Measurements from ENCODE around the gene GALNT10.

Gene GALNT10

DNA sequence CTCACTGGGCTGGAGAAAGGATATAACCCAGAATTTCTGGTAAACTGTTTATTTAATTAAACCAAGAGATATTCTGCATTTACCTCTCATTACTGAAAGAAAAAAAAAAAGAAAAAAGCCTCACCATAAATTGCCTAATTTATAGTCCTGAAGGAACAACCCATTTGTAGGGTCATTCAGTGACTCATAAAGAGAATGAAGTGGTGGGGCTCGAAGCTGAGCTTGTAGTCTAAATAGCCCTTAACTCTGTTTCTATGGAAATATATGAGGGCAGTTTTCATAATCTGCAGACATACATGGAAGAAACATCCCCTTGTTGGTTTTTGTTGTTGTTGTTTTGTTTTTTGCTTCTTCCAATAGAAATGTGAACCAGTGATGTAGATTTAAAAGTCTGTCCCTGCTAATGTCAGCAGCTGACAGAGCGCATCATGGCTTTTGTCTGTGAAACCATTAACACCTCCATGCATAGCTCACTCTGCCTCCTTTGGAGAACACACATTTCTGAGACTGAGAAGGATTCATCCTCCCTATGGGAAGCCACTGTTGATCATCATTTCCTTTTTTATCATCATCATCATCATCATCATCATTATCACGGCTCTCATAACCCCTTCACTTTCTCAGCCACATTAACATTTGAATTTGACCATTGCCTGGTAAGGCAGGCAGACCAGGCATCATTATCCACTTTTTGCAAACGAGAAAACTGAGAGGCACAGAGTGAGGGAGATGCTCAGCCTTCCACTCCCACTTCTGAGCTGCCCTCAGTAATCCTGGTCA is 187.4 kb downstream of the GALNT10 start:
- Histone ChIP-seq H3K27me3 (ENCODE audit: control insufficient read depth in 1 of 2, insufficient read depth in 2 of 2, low read length in 2 of 2) (no peaks in the 10 kb centered on the region), H3K27ac (ENCODE audit: low read length) (no peak overlapping the region), H3K4me3 (ENCODE audit: low read length in 2 of 2) (no peak overlapping the region), H3K9me3 (ENCODE audit: control insufficient read depth in 2 of 2, low read length in 2 of 2) (no peaks in the 10 kb centered on the region), H3K4me1 (ENCODE audit: control insufficient read depth, insufficient read depth, low read length) (no peaks in the 10 kb centered on the region), H3K36me3 (ENCODE audit: control insufficient read depth in 2 of 2, insufficient read depth in 2 of 2, low read length in 2 of 2) (peaks cover 26 to 28% of the 10 kb centered on the region in 2 donors), H3K9ac (ENCODE audit: low read length in 2 of 2) (no peak overlapping the region)

DNA sequence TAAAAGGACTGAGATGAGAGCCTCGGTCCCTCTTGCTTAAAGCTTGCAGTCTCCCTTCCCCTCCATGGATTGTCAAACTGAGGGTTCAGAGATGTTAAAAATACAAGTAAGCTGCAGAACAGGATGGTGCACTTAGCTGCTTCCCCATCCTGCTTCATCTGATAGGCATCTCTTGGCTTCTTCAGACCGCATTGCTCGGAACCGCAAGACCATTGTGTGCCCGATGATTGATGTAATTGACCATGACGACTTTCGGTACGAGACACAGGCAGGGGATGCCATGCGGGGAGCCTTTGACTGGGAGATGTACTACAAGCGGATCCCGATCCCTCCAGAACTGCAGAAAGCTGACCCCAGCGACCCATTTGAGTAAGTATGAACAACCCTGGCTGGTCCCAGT is 189.7 kb downstream of the GALNT10 start:
- no peaks in the 10 kb centered on the region for H3K4me1 ChIP-seq (ENCODE audit: control insufficient read depth, insufficient read depth, low read length)
- no peak overlapping the region for H3K4me3 ChIP-seq (ENCODE audit: low read length in 2 of 2)
- no peaks in the 10 kb centered on the region for H3K9me3 ChIP-seq (ENCODE audit: control insufficient read depth in 2 of 2, low read length in 2 of 2)
- no peak overlapping the region for H3K27ac ChIP-seq (ENCODE audit: low read length)
- no peaks in the 10 kb centered on the region for H3K27me3 ChIP-seq (ENCODE audit: control insufficient read depth in 1 of 2, insufficient read depth in 2 of 2, low read length in 2 of 2)
- H3K9ac ChIP-seq (ENCODE audit: low read length in 2 of 2), result no peak overlapping the region
- peaks cover 29 to 31% of the 10 kb centered on the region in 2 donors for H3K36me3 ChIP-seq (ENCODE audit: control insufficient read depth in 2 of 2, insufficient read depth in 2 of 2, low read length in 2 of 2)

DNA sequence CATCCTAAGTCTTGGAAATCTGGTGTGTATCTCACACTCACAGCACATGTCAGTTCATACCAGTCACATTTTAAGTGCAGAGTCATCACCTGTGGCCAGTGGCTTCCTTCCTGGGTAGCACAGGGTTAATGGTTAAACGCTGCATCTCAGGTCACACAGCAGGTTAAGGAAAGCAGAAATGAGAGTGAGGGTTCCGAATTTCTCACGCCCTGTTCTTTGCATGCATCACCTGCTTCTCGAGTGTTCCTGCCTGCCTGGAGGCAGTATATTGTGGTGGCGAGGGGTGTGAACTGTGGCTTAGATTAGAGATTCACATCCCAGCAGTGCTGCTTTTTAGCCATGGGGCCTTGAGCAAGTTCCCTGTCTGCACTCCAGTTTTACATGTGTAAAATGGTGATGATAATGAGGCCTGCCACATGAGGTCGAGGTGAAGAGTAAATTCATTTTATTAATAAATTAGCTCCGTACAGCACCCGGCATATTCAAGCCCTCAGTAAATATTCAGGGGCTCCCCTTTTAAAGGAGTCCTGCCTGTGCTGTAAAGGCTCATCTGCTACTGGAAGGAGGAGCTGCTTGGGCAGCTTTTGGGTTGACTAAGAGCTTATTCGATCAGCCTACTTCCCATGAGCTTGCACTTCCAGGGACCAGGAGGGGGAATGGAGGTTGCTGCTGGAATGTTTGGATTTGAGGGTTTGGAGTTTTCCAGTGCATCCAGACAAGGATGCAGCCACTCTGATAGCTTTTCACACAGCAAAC is 194.1 kb downstream of the GALNT10 start:
- no peaks in the 10 kb centered on the region for H3K9me3 ChIP-seq (ENCODE audit: control insufficient read depth in 2 of 2, low read length in 2 of 2)
- peaks cover 16 to 25% of the 10 kb centered on the region in 2 donors for H3K36me3 ChIP-seq (ENCODE audit: control insufficient read depth in 2 of 2, insufficient read depth in 2 of 2, low read length in 2 of 2)
- no peak overlapping the region for H3K4me3 ChIP-seq (ENCODE audit: low read length in 2 of 2)
- no peaks in the 10 kb centered on the region for H3K4me1 ChIP-seq (ENCODE audit: control insufficient read depth, insufficient read depth, low read length)
- H3K27ac ChIP-seq (ENCODE audit: low read length), result no peak overlapping the region
- no peaks in the 10 kb centered on the region for H3K27me3 ChIP-seq (ENCODE audit: control insufficient read depth in 1 of 2, insufficient read depth in 2 of 2, low read length in 2 of 2)
- no peak overlapping the region for H3K9ac ChIP-seq (ENCODE audit: low read length in 2 of 2)

DNA sequence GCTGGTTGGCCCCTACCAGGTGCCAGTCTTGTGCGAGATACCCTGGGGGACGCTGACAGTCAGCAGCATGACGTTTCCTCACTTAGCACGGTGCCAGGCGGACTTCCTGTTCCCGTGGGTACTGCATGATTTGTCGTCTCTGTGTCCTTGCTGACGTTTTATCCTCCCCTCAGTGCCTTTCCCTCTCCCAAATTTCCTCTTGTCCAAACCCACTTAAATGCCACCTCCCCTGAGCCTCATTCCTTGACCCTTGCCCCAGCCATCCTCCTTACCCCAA is 194.6 kb downstream of the GALNT10 start:
- Histone ChIP-seq H3K36me3 (ENCODE audit: control insufficient read depth in 2 of 2, insufficient read depth in 2 of 2, low read length in 2 of 2) (peaks cover 16 to 22% of the 10 kb centered on the region in 2 donors), H3K9me3 (ENCODE audit: control insufficient read depth in 2 of 2, low read length in 2 of 2) (no peaks in the 10 kb centered on the region), H3K4me1 (ENCODE audit: control insufficient read depth, insufficient read depth, low read length) (no peaks in the 10 kb centered on the region), H3K9ac (ENCODE audit: low read length in 2 of 2) (no peak overlapping the region), H3K27me3 (ENCODE audit: control insufficient read depth in 1 of 2, insufficient read depth in 2 of 2, low read length in 2 of 2) (no peaks in the 10 kb centered on the region), H3K27ac (ENCODE audit: low read length) (no peak overlapping the region), H3K4me3 (ENCODE audit: low read length in 2 of 2) (no peak overlapping the region)

DNA sequence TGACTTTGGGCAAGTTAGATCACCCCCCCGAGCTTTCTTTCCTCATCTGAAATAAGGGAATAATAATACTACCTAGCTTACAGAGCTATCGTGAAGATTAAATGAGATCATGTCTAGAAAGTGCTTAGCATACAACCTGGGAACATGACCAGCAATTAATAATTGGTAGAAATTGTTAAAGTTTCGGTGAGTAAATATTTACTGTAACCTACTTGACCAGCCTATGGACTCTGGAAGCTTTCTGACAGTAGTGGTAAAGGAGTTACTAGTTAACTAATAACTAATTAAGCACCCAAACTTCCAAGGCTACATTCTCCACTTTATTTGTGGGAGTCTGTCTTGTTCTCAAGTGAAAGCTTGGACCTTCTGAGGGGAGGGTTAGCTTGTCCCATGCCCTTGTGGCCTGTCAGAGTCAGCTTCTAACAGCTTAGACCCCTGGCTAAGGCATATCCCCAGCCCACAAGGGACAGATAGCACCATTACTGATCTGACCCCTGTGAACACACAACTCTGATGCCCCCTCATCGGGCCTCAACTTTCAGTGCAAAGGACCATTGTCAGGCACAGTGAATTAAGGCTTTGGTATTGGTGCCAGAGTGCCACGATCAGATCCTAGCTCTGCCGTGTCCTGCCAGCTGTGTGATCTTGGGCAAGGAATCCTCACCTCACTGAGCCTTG is 196.6 kb downstream of the GALNT10 start:
- no peak overlapping the region for H3K27ac ChIP-seq (ENCODE audit: low read length)
- H3K4me1 ChIP-seq (ENCODE audit: control insufficient read depth, insufficient read depth, low read length), result no peaks in the 10 kb centered on the region
- H3K9ac ChIP-seq (ENCODE audit: low read length in 2 of 2), result no peak overlapping the region
- no peak overlapping the region for H3K4me3 ChIP-seq (ENCODE audit: low read length in 2 of 2)
- H3K27me3 ChIP-seq (ENCODE audit: control insufficient read depth in 1 of 2, insufficient read depth in 2 of 2, low read length in 2 of 2), result no peaks in the 10 kb centered on the region
- H3K36me3 ChIP-seq (ENCODE audit: control insufficient read depth in 2 of 2, insufficient read depth in 2 of 2, low read length in 2 of 2), result peaks cover 14 to 15% of the 10 kb centered on the region in 2 donors
- H3K9me3 ChIP-seq (ENCODE audit: control insufficient read depth in 2 of 2, low read length in 2 of 2), result no peaks in the 10 kb centered on the region

DNA sequence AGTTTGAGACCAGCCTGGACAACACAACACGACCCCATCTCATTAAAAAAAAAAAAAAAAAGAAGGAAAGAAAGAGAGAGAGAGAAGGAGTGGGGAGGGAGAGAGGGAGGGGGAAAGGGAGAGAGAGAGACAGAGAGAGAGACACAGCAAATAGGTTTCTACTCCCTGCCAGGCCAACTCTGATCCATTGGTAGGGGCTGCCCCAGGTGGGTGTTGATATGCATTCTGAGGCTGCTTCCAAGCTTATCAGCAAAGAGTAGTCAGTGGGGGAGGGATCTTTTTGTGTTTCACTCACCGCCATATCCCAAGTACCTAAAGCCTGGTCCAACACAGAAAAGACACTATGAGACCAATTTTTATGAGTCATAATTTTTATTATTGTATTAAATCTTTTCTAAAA is 198.3 kb downstream of the GALNT10 start:
- H3K27me3 ChIP-seq (ENCODE audit: control insufficient read depth in 1 of 2, insufficient read depth in 2 of 2, low read length in 2 of 2), result no peaks in the 10 kb centered on the region
- H3K9me3 ChIP-seq (ENCODE audit: control insufficient read depth in 2 of 2, low read length in 2 of 2), result no peaks in the 10 kb centered on the region
- peaks cover 11 to 13% of the 10 kb centered on the region in 2 donors for H3K36me3 ChIP-seq (ENCODE audit: control insufficient read depth in 2 of 2, insufficient read depth in 2 of 2, low read length in 2 of 2)
- no peak overlapping the region for H3K9ac ChIP-seq (ENCODE audit: low read length in 2 of 2)
- no peak overlapping the region for H3K4me3 ChIP-seq (ENCODE audit: low read length in 2 of 2)
- H3K27ac ChIP-seq (ENCODE audit: low read length), result no peak overlapping the region
- H3K4me1 ChIP-seq (ENCODE audit: control insufficient read depth, insufficient read depth, low read length), result no peaks in the 10 kb centered on the region

DNA sequence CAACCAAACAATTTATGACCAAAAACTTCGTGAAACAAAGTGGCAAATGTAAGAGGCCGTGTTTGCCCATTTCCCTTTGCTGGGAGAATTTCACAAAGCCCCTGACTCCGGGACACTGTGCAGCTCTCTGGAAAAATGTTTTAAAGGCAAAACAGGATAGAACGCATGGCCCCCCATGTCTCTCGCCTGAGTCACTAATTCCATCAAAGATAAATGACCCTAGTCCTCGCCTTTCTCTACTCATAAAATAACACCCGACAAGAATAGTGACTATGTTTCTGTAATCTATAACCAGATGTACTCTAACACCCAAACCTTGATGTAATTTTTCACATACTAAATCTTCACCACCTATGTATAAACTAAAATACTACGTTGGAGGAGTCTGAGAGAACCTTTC is 199.6 kb downstream of the GALNT10 start:
- H3K4me3 ChIP-seq (ENCODE audit: low read length in 2 of 2), result no peak overlapping the region
- no peak overlapping the region for H3K27ac ChIP-seq (ENCODE audit: low read length)
- H3K9ac ChIP-seq (ENCODE audit: low read length in 2 of 2), result no peak overlapping the region
- H3K27me3 ChIP-seq (ENCODE audit: control insufficient read depth in 1 of 2, insufficient read depth in 2 of 2, low read length in 2 of 2), result no peaks in the 10 kb centered on the region
- no peaks in the 10 kb centered on the region for H3K9me3 ChIP-seq (ENCODE audit: control insufficient read depth in 2 of 2, low read length in 2 of 2)
- no peaks in the 10 kb centered on the region for H3K4me1 ChIP-seq (ENCODE audit: control insufficient read depth, insufficient read depth, low read length)
- peaks cover 11 to 17% of the 10 kb centered on the region in 2 donors for H3K36me3 ChIP-seq (ENCODE audit: control insufficient read depth in 2 of 2, insufficient read depth in 2 of 2, low read length in 2 of 2)

DNA sequence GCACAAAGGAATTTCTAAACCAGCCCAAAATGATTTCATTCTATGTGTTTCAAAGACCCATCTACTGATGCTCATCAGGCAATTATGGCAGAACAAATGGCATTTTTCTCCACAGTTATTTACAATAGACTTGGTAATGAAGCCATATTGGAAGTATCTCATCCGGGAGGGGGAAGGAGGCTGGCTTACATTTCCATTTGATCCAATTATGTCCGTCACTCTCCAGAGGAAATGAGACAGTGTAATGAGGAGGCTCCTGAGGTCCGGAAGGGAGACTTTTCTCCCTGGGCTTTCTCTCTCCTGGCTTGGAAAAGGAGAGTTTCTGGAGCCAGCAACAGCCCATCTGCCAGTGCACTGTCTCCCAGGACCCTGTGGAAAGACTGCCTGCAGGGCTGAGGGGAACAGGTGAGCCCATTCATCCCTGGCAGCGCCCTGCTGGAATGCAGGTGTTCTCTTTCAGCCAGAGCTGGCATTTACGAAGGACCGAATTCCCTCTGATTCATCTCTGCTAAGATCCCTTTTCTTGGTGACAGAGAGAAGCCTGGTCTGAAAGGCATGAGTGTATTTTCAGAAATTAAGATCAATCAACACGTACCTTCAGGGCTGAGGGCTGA is 200.3 kb downstream of the GALNT10 start:
- no peak overlapping the region for H3K27ac ChIP-seq (ENCODE audit: low read length)
- peaks cover 11 to 13% of the 10 kb centered on the region in 2 donors for H3K36me3 ChIP-seq (ENCODE audit: control insufficient read depth in 2 of 2, insufficient read depth in 2 of 2, low read length in 2 of 2)
- no peaks in the 10 kb centered on the region for H3K27me3 ChIP-seq (ENCODE audit: control insufficient read depth in 1 of 2, insufficient read depth in 2 of 2, low read length in 2 of 2)
- no peak overlapping the region for H3K9ac ChIP-seq (ENCODE audit: low read length in 2 of 2)
- no peaks in the 10 kb centered on the region for H3K4me1 ChIP-seq (ENCODE audit: control insufficient read depth, insufficient read depth, low read length)
- no peak overlapping the region for H3K4me3 ChIP-seq (ENCODE audit: low read length in 2 of 2)
- no peaks in the 10 kb centered on the region for H3K9me3 ChIP-seq (ENCODE audit: control insufficient read depth in 2 of 2, low read length in 2 of 2)

DNA sequence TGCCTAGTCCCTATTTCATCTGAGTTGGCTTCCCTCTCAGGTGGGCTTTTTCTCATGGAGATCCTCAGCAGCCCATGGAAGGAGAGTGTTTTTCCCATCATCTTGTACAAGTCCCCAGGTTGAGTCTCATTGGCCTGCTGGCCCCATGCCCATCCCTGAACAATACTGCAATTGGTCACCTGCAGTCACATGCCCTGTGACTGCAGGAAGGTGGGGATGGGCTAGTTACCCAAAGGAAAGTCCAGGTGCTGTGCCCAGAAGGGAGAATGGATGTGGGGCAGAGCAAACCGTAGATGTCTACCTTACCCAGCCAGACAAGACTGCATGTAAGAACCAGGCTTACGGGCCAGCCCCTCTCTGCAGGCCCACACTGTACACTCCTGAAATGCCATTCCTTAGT is 201.3 kb downstream of the GALNT10 start:
- Histone ChIP-seq H3K9me3 (ENCODE audit: control insufficient read depth in 2 of 2, low read length in 2 of 2) (no peaks in the 10 kb centered on the region), H3K4me1 (ENCODE audit: control insufficient read depth, insufficient read depth, low read length) (no peaks in the 10 kb centered on the region), H3K9ac (ENCODE audit: low read length in 2 of 2) (no peak overlapping the region), H3K4me3 (ENCODE audit: low read length in 2 of 2) (no peak overlapping the region), H3K27ac (ENCODE audit: low read length) (no peak overlapping the region), H3K27me3 (ENCODE audit: control insufficient read depth in 1 of 2, insufficient read depth in 2 of 2, low read length in 2 of 2) (no peaks in the 10 kb centered on the region), H3K36me3 (ENCODE audit: control insufficient read depth in 2 of 2, insufficient read depth in 2 of 2, low read length in 2 of 2) (peaks cover 7 to 13% of the 10 kb centered on the region in 2 donors)

DNA sequence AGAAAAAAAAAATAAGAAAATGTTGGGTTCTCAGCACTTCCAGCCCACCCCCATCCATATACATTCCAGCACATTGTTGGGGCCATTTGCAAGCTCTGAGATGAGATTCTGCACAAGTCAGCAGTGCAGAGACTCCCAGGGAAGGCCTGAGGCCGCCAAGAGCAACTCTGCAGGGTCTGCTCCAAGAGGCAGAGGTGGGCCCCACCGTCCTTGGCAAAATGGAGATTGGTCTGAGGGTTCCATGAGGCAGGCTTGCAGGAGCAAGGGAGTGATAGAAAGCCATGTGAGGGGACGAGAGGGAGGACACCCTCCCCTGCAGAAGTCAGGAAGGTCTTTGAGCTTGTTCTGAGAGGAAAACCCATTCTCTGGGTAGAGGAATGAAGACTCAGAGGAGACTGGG is 203.3 kb downstream of the GALNT10 start:
- Histone ChIP-seq H3K36me3 (ENCODE audit: control insufficient read depth in 2 of 2, insufficient read depth in 2 of 2, low read length in 2 of 2) (peaks cover 3 to 10% of the 10 kb centered on the region in 2 donors), H3K4me3 (ENCODE audit: low read length in 2 of 2) (no peak overlapping the region)

More for the DNA sequence above, 203.3 kb downstream of the GALNT10 start:
- Histone ChIP-seq H3K9ac (ENCODE audit: low read length in 2 of 2) (no peak overlapping the region), H3K9me3 (ENCODE audit: control insufficient read depth in 2 of 2, low read length in 2 of 2) (no peaks in the 10 kb centered on the region), H3K27ac (ENCODE audit: low read length) (no peak overlapping the region), H3K4me1 (ENCODE audit: control insufficient read depth, insufficient read depth, low read length) (no peaks in the 10 kb centered on the region), H3K27me3 (ENCODE audit: control insufficient read depth in 1 of 2, insufficient read depth in 2 of 2, low read length in 2 of 2) (no peaks in the 10 kb centered on the region)
